DMS114 treated with DMSO at 0.1 percent for 48 hours (cell line): ENCODE data around the gene MAFF.
"Not testable (repeated sequence)": the region's sequence is repeated elsewhere in the genome, so short reads cannot be mapped to it uniquely, and the experiment has no call there.

Source experiments
- DNase-seq: peaks from one replicate; lab custom pipeline; 2025; ENCODE audit not compliant: unreplicated experiment; lab: John Stamatoyannopoulos, UW

Gene MAFF

GRCh38 chr22:38221908-38222796, 20.4 kb downstream of the MAFF start:
- DNase-seq, result no peak

DNA sequence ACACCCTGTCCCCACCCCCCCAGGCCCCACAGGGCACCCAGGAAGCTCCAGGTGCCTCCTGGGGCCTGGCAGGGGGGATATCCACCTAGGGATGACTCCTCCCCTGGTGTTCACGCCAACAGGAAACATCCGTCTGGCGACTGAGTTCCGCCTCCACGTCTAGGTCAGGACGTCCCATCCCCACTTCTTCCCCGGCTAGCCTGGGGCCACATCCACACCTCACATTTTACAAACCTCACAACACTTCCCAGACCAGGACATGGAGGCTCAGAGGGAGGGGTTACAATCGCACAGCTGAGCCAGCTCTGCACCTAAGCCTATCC, 21.0 kb downstream of the MAFF start:
- DNase-seq, result no peak

DNA sequence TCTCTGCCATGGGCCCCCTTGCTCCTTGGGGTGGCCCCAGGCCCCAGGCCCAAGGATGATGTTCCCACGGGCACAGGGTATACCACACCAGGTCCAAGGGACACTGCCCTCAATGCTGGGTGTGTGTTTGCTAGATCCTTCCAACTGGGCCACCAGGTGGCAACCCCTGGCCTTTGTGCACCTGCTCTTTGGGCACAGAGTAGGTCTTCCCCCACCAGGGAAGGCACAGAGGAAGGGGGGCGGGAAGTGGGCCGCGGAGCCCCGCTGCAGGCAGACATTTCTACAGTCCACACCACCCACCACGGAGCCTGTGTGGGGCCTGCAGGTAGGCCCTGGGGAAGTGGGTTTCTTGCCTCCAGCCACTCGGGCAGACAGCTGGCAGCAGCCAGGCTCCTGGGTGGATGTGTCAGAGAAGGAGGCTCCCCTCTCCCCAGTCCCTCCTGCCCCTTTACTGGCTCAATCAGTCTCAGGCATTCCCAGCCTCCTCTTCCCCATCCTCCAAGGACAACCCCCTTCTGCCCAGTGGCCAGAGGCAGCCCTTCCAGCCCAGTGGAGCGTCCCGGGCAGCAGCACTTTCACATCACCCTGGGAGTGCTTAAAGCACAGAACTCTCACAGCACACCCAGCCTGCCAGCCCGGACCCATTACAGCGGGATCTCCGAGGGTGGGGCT, 21.6 kb downstream of the MAFF start:
- DNase-seq, result no peak

DNA sequence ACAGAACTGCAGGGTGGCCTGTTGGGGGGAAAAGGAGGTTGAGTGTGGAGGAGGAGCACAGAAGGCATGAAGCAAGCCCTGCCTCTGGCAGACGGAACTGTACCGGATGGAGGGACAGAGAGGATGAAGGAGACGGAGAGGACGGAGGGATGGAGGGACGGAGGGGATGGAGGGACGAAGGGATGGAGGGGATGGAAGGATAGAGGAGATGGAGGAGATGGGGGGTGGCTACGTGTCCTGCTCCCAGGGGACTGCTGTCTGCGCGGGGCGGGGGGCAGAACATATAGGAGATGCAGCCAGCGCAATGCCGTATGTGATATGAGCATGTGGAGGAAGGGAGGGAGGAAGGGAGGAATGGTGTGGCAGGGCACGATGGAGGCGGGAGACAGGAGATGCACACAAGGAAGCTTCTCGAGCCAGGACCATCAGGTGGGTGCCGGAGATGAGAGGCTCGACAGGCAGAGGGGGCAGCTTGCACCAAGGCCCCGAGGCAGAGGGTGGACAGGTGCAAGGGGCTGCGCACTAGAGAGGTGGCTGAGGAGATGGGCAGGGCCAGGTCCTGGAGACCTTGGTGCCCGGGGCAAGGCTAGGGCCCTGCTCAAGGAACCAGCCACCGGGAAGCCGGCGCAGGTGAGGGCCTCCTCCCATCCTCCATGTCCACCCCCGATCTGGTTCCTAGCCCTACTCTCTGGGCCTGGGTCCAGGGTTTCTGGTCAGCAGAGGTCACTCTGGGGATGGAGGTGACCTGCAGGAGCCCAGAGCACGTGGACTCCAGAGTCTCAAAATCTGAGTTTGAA, 25.3 kb downstream of the MAFF start:
- DNase-seq, result no peak

GRCh38 chr22:38228326-38228872, 26.6 kb downstream of the MAFF start:
- no peak for DNase-seq

DNA sequence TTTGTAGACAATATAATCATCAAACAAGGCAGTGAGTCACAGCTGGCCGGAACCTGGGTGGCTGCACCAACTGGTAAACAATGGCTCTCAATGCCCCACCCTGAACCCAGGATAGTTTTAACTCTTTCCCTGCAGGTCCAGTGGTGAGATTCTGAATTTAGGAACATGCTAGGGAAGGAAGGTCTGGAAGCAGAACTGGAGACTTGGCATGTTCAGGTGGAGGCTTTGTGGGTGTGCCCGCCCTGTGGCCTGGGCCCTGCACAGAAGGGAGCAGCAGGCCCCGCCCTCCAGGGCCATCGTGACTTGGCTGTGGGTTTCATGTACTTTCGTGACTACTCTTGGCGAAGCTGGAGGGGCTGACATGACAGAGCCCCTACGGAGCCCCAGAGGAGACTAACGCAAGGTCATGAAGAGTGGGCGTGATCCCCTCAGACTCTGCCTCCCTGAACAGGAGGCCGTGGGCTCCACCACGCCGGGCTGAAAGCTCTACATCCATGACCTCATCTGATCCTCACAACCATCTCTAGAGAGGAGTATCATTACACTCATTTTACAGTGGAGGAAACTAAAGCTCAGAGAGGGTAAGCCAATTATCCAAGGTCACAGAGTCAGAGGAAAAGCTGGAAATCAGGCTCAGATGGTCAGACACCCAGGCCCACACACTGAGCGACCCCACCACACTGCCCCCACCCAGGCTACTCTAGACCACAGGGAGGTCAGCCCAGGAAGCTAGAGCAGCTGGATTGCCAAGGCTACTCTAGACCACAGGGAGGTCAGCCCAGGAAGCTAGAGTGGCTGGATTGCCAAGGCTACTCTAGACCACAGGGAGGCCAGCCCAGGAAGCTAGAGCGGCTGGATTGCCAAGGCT, 27.3 kb downstream of the MAFF start:
- DNase-seq, result no peak

- DNase-seq, result no peak
Measured at GRCh38 chr22:38230108-38230825, 28.5 kb downstream of the MAFF start.

DNA sequence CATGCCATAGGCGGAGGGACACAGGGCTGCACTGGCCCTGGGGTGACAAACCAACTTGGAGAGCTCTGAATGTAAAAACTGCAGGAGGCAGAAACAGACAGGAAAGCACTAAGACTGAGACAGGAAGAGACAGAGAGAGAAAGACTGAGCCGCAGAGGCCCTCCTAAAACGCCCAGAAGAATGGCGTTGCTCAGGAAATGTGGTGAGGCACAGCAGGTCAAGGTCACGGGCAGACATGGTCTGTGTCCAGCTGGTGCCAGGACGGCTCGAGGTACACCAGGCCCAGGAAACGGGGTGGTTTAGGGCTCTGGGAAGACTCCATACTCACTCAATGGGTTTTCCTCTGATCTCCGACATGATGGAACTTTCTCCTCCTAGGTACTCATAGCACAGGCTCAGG, 29.1 kb downstream of the MAFF start:
- DNase-seq, result no peak

DNA sequence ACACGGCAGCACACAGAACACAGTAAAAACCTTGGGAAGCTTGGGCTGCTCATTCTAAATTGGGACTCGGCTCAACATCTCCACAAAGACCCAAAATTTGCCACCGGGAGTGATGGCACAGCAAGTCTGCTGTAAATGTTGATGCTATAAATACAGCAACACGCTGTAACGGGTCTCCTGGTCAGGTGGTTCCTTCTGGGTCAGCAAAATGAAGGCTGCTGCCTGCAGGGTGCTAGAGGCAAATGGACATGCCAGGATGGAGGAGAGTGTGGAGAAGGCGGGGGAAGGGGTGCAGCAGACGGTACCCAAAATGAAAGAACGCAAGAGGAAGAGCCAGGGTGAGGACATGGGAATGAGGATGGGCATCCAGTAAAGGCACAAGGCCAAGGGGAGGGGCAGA, 30.4 kb downstream of the MAFF start:
- DNase-seq, result no peak

DNA sequence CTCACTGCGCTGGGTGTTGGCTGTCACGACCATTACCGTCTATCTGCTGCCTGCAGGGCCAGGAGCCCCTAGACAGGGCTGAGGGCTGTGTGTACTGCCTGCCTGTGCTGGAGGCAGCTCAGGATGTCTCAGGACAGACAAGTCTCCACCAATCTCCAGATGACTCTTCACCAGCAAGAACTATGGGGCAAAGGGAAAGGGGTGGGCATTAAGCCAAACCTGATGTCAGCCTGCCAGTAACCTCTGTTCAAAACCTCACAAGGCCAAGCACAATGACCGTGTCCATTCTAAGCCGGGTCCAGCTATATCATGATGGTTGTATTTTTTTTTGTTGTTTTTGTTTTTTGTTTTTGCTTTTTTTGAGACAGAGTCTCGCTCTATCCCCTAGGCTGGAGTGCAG, 31.6 kb downstream of the MAFF start:
- no peak for DNase-seq

DNA sequence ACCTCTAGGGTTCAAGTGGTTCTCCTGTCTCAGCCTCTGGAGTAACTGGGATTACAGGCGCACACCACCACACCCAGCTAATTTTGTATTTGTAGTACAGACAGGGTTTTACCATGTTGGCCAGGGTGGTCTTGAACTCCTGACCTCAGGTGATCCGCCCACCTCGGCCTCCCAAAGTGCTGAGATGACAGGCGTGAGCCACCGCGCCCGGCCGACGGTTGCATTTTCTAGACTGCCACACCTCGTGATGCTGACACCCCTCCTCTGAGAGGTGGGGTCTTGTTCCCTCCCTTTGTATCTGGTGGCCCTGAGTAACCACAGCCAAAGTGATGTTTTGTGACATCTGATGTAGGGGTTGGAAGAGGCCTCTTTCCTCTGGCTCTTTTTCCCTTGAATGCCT, 32.1 kb downstream of the MAFF start:
- DNase-seq, result not testable (repeated sequence)

- no peak for DNase-seq
Measured at GRCh38 chr22:38235240-38235850, 33.6 kb downstream of the MAFF start.

DNA sequence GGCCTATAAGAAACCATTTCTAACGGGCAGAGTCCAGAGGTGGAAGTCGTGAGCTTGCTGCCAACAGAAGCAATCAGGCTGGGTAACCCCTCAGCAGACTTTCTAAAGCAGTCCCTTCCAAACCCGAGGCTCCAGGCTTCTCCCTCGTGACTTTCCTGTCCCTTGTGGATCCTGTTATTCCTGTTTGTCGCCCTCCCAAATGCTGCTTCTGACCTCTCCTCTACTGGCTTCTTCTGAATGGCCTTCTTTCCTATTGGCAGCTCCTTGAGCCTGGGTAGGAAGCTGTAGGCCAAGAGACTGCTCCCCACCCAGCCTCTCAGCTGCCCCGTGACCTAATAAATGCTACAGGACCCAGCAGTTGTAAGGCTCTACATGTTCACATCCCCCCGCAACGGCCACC, 35.0 kb downstream of the MAFF start:
- no peak for DNase-seq

- no peak for DNase-seq
Measured at GRCh38 chr22:38238519-38239071, 36.8 kb downstream of the MAFF start.

- DNase-seq, result no peak
Measured at GRCh38 chr22:38239101-38239761, 37.4 kb downstream of the MAFF start.

DNA sequence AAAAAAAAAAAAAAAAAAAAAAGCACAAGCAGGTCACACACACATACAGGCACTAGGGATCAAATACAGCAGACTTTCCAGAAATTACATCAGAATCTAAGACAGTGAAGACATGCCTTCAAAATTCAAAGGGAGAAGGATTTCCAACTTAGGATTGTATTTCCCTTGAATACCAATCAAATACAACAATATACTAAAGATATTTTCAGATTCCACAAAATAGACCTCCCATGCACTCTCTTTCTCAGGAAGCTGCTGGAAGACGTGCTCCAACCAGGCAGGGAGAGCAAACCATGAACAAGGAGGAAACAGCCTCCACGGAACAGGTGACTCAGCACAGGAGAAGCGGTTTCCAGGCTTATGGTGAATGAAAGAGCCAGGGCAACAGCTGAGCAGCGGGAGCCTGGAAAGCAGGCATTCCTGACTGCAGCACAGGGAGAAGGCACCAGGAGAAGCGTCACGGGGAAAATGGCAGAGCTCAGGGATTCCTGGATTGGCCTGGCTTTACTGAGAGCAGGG, 39.0 kb downstream of the MAFF start:
- no peak for DNase-seq

- no peak for DNase-seq
Measured at GRCh38 chr22:38243007-38243765, 41.4 kb downstream of the MAFF start.

DNA sequence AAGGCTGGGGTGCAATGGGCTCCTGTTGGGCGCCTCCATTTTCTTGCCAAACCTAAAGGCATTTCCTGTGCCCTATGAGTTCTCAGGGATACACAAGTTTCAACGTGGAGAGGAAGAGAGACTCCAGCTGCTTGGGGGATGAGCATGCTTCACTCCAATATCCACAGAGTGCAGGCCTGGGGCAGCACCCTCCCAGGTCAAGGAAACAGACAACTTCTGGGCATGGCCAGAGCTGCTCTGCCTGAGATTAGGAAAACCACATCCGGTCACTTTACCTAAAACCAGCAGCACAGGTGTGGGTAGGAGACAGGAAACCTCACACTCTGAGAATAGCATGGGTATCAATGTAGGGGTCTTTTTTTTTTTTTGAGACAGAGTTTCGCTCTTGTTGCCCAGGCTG, 42.3 kb downstream of the MAFF start:
- no peak for DNase-seq
